Liver (tissue), 9 donors: ENCODE measurements around the gene CRYZL1. TPM values are rescaled to one million over a fixed set of nuclear protein-coding genes. Genes with fewer than 3 reads are reported as not detected.

Experiments used
- DNase-seq: peaks from one replicate; pipeline ENCODE4 v3.0.0-alpha.2; 2017; ENCODE audit warnings: low spot score
- H3K27ac ChIP-seq, 2 donors: one replicate each; pipeline ENCODE4 v1.7.0; 2013; ENCODE audit warnings: inconsistent platforms in 2 of 2, low read length in 2 of 2, control low read depth in 1 of 2, low read depth in 1 of 2, mild to moderate bottlenecking in 1 of 2
- H3K27me3 ChIP-seq, 4 donors: one replicate each; pipeline versions ENCODE4 v1.6.1 to v1.7.0; 2013; ENCODE audit warnings: low read length in 3 of 4, inconsistent platforms in 1 of 4, mild to moderate bottlenecking in 1 of 4, moderate library complexity in 1 of 4; ENCODE audit not compliant: control insufficient read depth in 4 of 4, insufficient read depth in 4 of 4
- H3K36me3 ChIP-seq, 4 donors: one replicate each; pipeline versions ENCODE4 v1.6.1 to v1.7.0; 2013; ENCODE audit warnings: low read length in 3 of 4, mild to moderate bottlenecking in 3 of 4, low read depth in 1 of 4, moderate library complexity in 1 of 4; ENCODE audit not compliant: control insufficient read depth in 4 of 4, insufficient read depth in 3 of 4
- H3K4me1 ChIP-seq, 4 donors: one replicate each; pipeline versions ENCODE4 v1.6.1 to v1.7.0; 2013; ENCODE audit warnings: low read length in 3 of 4, mild to moderate bottlenecking in 3 of 4, moderate library complexity in 1 of 4; ENCODE audit not compliant: control insufficient read depth in 4 of 4, insufficient read depth in 4 of 4
- H3K4me3 ChIP-seq, 3 donors: one replicate each; pipeline versions ENCODE4 v1.6.1 to v1.7.0; 2013; ENCODE audit warnings: low read length in 3 of 3, control low read depth in 1 of 3, low read depth in 1 of 3, mild to moderate bottlenecking in 1 of 3
- H3K9ac ChIP-seq, 2 donors: one replicate each; pipeline ENCODE4 v1.7.0; 2013; ENCODE audit warnings: low read length in 2 of 2, mild to moderate bottlenecking in 2 of 2, moderate library complexity in 2 of 2, control low read depth in 1 of 2, low read depth in 1 of 2
- H3K9me3 ChIP-seq, 4 donors: one replicate each; pipeline versions ENCODE4 v1.6.1 to v1.7.0; 2013; ENCODE audit warnings: low read length in 3 of 4; ENCODE audit not compliant: control insufficient read depth in 4 of 4
- ATF3 ChIP-seq: IDR thresholded peaks from 2 replicates; pipeline ENCODE4 v1.6.1; 2016; ENCODE audit warnings: antibody characterized with exemption
- CTCF ChIP-seq: fragments of 150-350 bp; IDR thresholded peaks from 2 replicates; pipeline ENCODE4 v1.5.1; 2017; ENCODE audit warnings: improper control_type of control experiment, low read depth, low read length; ENCODE audit not compliant: missing input control
- FOXA1 ChIP-seq: IDR thresholded peaks from 2 replicates; pipeline ENCODE4 v1.6.1; 2016; ENCODE audit warnings: antibody characterized with exemption
- FOXA2 ChIP-seq: IDR thresholded peaks from 2 replicates; pipeline ENCODE4 v1.6.1; 2016; ENCODE audit warnings: antibody characterized with exemption
- GABPA ChIP-seq, 2 donors: IDR thresholded peaks in 1 of 2; conservative IDR thresholded peaks in 1 of 2; 2 replicates each; pipeline ENCODE4 v1.6.1; 2016; ENCODE audit warnings: antibody characterized with exemption in 2 of 2, mild to moderate bottlenecking in 1 of 2, moderate library complexity in 1 of 2
- HNF4A ChIP-seq, 2 donors: conservative IDR thresholded peaks; 2 replicates each; pipeline ENCODE4 v1.6.1; 2016; ENCODE audit warnings: antibody characterized with exemption in 2 of 2, mild to moderate bottlenecking in 2 of 2
- HNF4G ChIP-seq: IDR thresholded peaks from 2 replicates; pipeline ENCODE4 v1.6.1; 2016; ENCODE audit warnings: antibody characterized with exemption
- JUND ChIP-seq, 2 donors: IDR thresholded peaks; 2 replicates each; pipeline ENCODE4 v1.6.1; 2016; ENCODE audit warnings: antibody characterized with exemption in 2 of 2
- MAX ChIP-seq: IDR thresholded peaks from 2 replicates; pipeline ENCODE4 v1.6.1; 2016; ENCODE audit warnings: antibody characterized with exemption
- NR2F2 ChIP-seq: IDR thresholded peaks from 2 replicates; pipeline ENCODE4 v1.6.1; 2016; ENCODE audit warnings: antibody characterized with exemption
- REST ChIP-seq: IDR thresholded peaks from 2 replicates; pipeline ENCODE4 v1.6.1; 2016; ENCODE audit warnings: antibody characterized with exemption, mild to moderate bottlenecking
- SP1 ChIP-seq: IDR thresholded peaks from 2 replicates; pipeline ENCODE4 v1.6.1; 2018; ENCODE audit warnings: antibody characterized with exemption, mild to moderate bottlenecking
- TAF1 ChIP-seq: conservative IDR thresholded peaks from 2 replicates; pipeline ENCODE4 v1.6.1; 2016; ENCODE audit warnings: antibody characterized with exemption, mild to moderate bottlenecking
- YY1 ChIP-seq: IDR thresholded peaks from 2 replicates; pipeline ENCODE4 v1.6.1; 2016; ENCODE audit warnings: antibody characterized with exemption, mild to moderate bottlenecking
- ZBTB33 ChIP-seq: IDR thresholded peaks from 2 replicates; pipeline ENCODE4 v1.6.1; 2016; ENCODE audit warnings: antibody characterized with exemption
- WGBS: extraction: QIAGEN DNeasy Blood & Tissue Kit; methylation state at CpG from one replicate; pipeline ENCODE4 v1.1.7; 2013; 5-methylcytosine and 5-hydroxymethylcytosine counted together
- polyA plus RNA-seq, 2 donors: library from polyadenylated mRNA; stranded (reverse) in 1 of 2; unstranded in 1 of 2; fragments of 200-250 nt in 1 of 2; fragments of >200 nt in 1 of 2; fragmentation: Nextera tagmentation in 1 of 2; extraction: Ambion mirVana in 1 of 2; gene quantifications; one replicate each; pipeline versions ENCODE4 v1.2.1 to v1.2.3, GENCODE V29; 2013 to 2015
- total RNA-seq, 2 donors: library from RNA; depleted of rRNA; stranded (reverse); fragments of >200 nt; gene quantifications; one replicate each; pipeline ENCODE4 v1.2.3, GENCODE V29; 2014
- donor health status: healthy.
- donor health status: healthy.
- donor health status: healthy.
- donor health status: healthy.
- donor health status: healthy.

CRYZL1 gene
- total and polyA plus RNA-seq, 4 donors, result 6.8 to 18.1 (median 11.5) TPM

GRCh38 chr21:33554236-33554981 lies 87.1 kb downstream of the CRYZL1 start:
- H3K36me3 ChIP-seq, result peaks cover 37 to 81% (median 80%) of the 10 kb centered on the region in 4 donors
- H3K4me1 ChIP-seq, result peaks cover 0 to 3% (median 0%) of the 10 kb centered on the region in 4 donors
- H3K9ac ChIP-seq, result no peak overlapping the region
- H3K9me3 ChIP-seq, result no peaks in the 10 kb centered on the region
- no peak for TF ChIP-seq ZBTB33
- TF ChIP-seq JUND (IDR thresholded peaks at IDR 0.05), result no peak
- no peak for TF ChIP-seq NR2F2
- no peak for TF ChIP-seq FOXA2
- no peak for TF ChIP-seq REST
- no peak for DNase-seq
- WGBS, result 97% methylated on average over 18 of the region's 18 CpGs
- H3K27me3 ChIP-seq, result no peaks in the 10 kb centered on the region
- no peak overlapping the region for H3K4me3 ChIP-seq
- H3K27ac ChIP-seq, result no peak overlapping the region

GRCh38 chr21:33552999-33553598 lies 88.4 kb downstream of the CRYZL1 start:
- WGBS, result 97% methylated on average over 12 of the region's 12 CpGs
- Histone ChIP-seq H3K9ac (no peak overlapping the region), H3K4me1 (peaks cover 0 to 3% (median 0%) of the 10 kb centered on the region in 4 donors), H3K9me3 (no peaks in the 10 kb centered on the region), H3K36me3 (peaks cover 37 to 73% (median 71%) of the 10 kb centered on the region in 4 donors), H3K27me3 (no peaks in the 10 kb centered on the region), H3K4me3 (no peak overlapping the region), H3K27ac (no peak overlapping the region)
- no peak for TF ChIP-seq REST
- no peak for TF ChIP-seq MAX
- no peak for TF ChIP-seq GABPA (IDR thresholded peaks at IDR 0.05 in 1 of 2, conservative IDR thresholded peaks at IDR 0.05 in 1 of 2)
- TF ChIP-seq HNF4A (conservative IDR thresholded peaks at IDR 0.05), result no peak
- TF ChIP-seq YY1, result no peak
- no peak for TF ChIP-seq ATF3
- no peak for TF ChIP-seq HNF4G
- TF ChIP-seq NR2F2, result no peak
- TF ChIP-seq JUND (IDR thresholded peaks at IDR 0.05), result no peak
- no peak for TF ChIP-seq FOXA2
- TF ChIP-seq FOXA1, result no peak
- TF ChIP-seq TAF1, result no peak
- TF ChIP-seq ZBTB33, result no peak
- no peak for TF ChIP-seq SP1
- TF ChIP-seq CTCF, result no peak
- DNase-seq, result no peak
